Smooth muscle cell (in vitro differentiated cells): ENCODE measurements around the gene DNAJC30. TPM values are rescaled to one million over a fixed set of nuclear protein-coding genes. Genes with fewer than 3 reads are reported as not detected.

ENCODE experiments used
- DNase-seq: peaks from one replicate; lab custom pipeline; 2025; ENCODE audit not compliant: unreplicated experiment; lab: John Stamatoyannopoulos, UW
- H2AFZ ChIP-seq: fragments of 200-600 bp; sonication (generic); 2 replicates; pipeline ENCODE4 v1.6.0; 2016; ENCODE audit warnings: antibody characterized with exemption, low read depth, mild to moderate bottlenecking
- H3F3A ChIP-seq: fragments of 200-600 bp; sonication (generic); 2 replicates; pipeline ENCODE4 v1.6.0; 2017; ENCODE audit warnings: antibody characterized with exemption, low read depth
- H3K27ac ChIP-seq: fragments of 200-600 bp; sonication (generic); 2 replicates; pipeline ENCODE4 v1.5.1; 2016; ENCODE audit warnings: low read depth, mild to moderate bottlenecking
- H3K27me3 ChIP-seq: fragments of 200-600 bp; sonication (generic); 2 replicates; pipeline ENCODE4 v1.6.1; 2016; ENCODE audit warnings: low read depth, mild to moderate bottlenecking
- H3K36me3 ChIP-seq: fragments of 200-600 bp; sonication (generic); 2 replicates; pipeline ENCODE4 v1.5.1; 2016; ENCODE audit warnings: low read depth
- H3K4me1 ChIP-seq: fragments of 200-600 bp; sonication (generic); 2 replicates; pipeline ENCODE4 v1.5.1; 2016; ENCODE audit warnings: low read depth
- H3K4me2 ChIP-seq: fragments of 200-600 bp; sonication (generic); 2 replicates; pipeline ENCODE4 v1.6.0; 2016; ENCODE audit warnings: mild to moderate bottlenecking
- H3K4me3 ChIP-seq: fragments of 200-600 bp; sonication (generic); 2 replicates; pipeline ENCODE4 v1.5.1; 2016; ENCODE audit warnings: mild to moderate bottlenecking
- H3K79me2 ChIP-seq: fragments of 200-600 bp; sonication (generic); 2 replicates; pipeline ENCODE4 v1.6.0; 2016; ENCODE audit warnings: low read depth, mild to moderate bottlenecking
- H3K9ac ChIP-seq: fragments of 200-600 bp; sonication (generic); 2 replicates; pipeline ENCODE4 v1.6.0; 2016; ENCODE audit warnings: low read depth
- H3K9me3 ChIP-seq: fragments of 200-600 bp; sonication (generic); replicated peaks from 2 replicates; pipeline ENCODE4 v1.5.1; 2016; ENCODE audit warnings: low read depth
- H4K20me1 ChIP-seq: fragments of 200-600 bp; sonication (generic); 2 replicates; pipeline ENCODE4 v1.6.0; 2016; ENCODE audit warnings: low read depth
- WGBS: methylation state at CpG from one replicate; pipeline ENCODE4 v1.1.7; 2016; ENCODE audit warnings: low lambda C conversion rate; 5-methylcytosine and 5-hydroxymethylcytosine counted together
- microRNA counts: library from miRNA; unstranded; fragments of <30 nt; microRNA quantifications from one replicate; lab custom pipeline; 2016
- microRNA-seq: library from miRNA; unstranded; fragments of <30 nt; microRNA quantifications from one replicate; pipeline ENCODE4, GENCODE V29; 2016; ENCODE audit warnings: borderline number of aligned reads
- polyA plus RNA-seq: library from polyadenylated mRNA; unstranded; fragments of >200 nt; fragmentation: Nextera tagmentation; extraction: Ambion mirVana; gene quantifications from 2 replicates; pipeline ENCODE4 v1.2.1, GENCODE V29; 2016
- small RNA-seq: library from RNA; depleted of rRNA; stranded (forward); fragments of <200 nt; gene quantifications from one replicate; pipeline ENCODE3, GENCODE V24; 2014
- total RNA-seq: library from RNA; depleted of rRNA; stranded (reverse); fragments of >200 nt; gene quantifications from 2 replicates; pipeline ENCODE4 v1.2.3, GENCODE V29; 2014
- TF ChIP-seq, protein P1 (sequence below): fragments of 200-600 bp; sonication (generic); IDR thresholded peaks from 2 replicates; pipeline ENCODE4 v1.5.1; 2017; ENCODE audit warnings: borderline replicate concordance, mild to moderate bottlenecking, antibody characterized with exemption; ENCODE audit not compliant: insufficient read depth, poor library complexity, severe bottlenecking

Gene DNAJC30
- total and polyA plus RNA-seq, 2 experiments from 2014 or later: 1.2 to 4.6 TPM

- 97% methylated on average over 7 of the region's 7 CpGs for WGBS
These were observed 49.9 kb downstream of the DNAJC30 start for GRCh38 chr7:73633323-73633722.

GRCh38 chr7:73631558-73631957 is 51.7 kb downstream of the DNAJC30 start:
- Histone ChIP-seq H3K4me1 (no peaks in the 10 kb centered on the region), H3K27me3 (peaks cover 30% of the 10 kb centered on the region), H3K79me2 (no peaks in the 10 kb centered on the region), H3K9ac (no peak overlapping the region), H3K4me3 (no peak overlapping the region), H3F3A (no peaks in the 10 kb centered on the region), H4K20me1 (no peaks in the 10 kb centered on the region), H3K36me3 (no peaks in the 10 kb centered on the region), H3K27ac (no peak overlapping the region), H3K9me3 (no peaks in the 10 kb centered on the region), H3K4me2 (no peak overlapping the region), H2AFZ (no peak overlapping the region)
- no peak for DNase-seq
- WGBS: 30% methylated on average over 1 of the region's 1 CpG
- TF ChIP-seq, protein P1, sequence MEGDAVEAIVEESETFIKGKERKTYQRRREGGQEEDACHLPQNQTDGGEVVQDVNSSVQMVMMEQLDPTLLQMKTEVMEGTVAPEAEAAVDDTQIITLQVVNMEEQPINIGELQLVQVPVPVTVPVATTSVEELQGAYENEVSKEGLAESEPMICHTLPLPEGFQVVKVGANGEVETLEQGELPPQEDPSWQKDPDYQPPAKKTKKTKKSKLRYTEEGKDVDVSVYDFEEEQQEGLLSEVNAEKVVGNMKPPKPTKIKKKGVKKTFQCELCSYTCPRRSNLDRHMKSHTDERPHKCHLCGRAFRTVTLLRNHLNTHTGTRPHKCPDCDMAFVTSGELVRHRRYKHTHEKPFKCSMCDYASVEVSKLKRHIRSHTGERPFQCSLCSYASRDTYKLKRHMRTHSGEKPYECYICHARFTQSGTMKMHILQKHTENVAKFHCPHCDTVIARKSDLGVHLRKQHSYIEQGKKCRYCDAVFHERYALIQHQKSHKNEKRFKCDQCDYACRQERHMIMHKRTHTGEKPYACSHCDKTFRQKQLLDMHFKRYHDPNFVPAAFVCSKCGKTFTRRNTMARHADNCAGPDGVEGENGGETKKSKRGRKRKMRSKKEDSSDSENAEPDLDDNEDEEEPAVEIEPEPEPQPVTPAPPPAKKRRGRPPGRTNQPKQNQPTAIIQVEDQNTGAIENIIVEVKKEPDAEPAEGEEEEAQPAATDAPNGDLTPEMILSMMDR: no peak

More at GRCh38 chr7:73633323-73633722, 49.9 kb downstream of the DNAJC30 start:
- H2AFZ ChIP-seq: no peak overlapping the region
- H3K36me3 ChIP-seq: no peaks in the 10 kb centered on the region
- H3K27ac ChIP-seq: no peak overlapping the region
- no peak for DNase-seq
- TF ChIP-seq, protein P1: no peak
- H3K4me3 ChIP-seq: no peak overlapping the region
- H3F3A ChIP-seq: no peaks in the 10 kb centered on the region
- no peaks in the 10 kb centered on the region for H3K9me3 ChIP-seq
- no peaks in the 10 kb centered on the region for H4K20me1 ChIP-seq
- H3K79me2 ChIP-seq: no peaks in the 10 kb centered on the region
- H3K4me1 ChIP-seq: no peaks in the 10 kb centered on the region
- H3K27me3 ChIP-seq: peaks cover 12% of the 10 kb centered on the region
- H3K4me2 ChIP-seq: no peak overlapping the region
- no peak overlapping the region for H3K9ac ChIP-seq

MicroRNAs within 50 kb of the gene (microRNA counts, 767-probe panel; counts per million panel counts)
- 183 counts per million for microRNA hsa-miR-4284 (lab: Ali Mortazavi, UCI)

Small RNA genes within 50 kb of the gene (microRNA-seq; reads per million reads assigned to microRNA genes)
- gene MIR4284: not detected

Small RNA genes within 50 kb of the gene (small RNA-seq; reads per million reads assigned to genes)
- gene MIR4284 (not detected), gene RN7SL265P (not detected)

Other genes starting within 250 kb of the DNAJC30 start
- gene FZD9, start 249.7 kb downstream of the DNAJC30 start, total RNA-seq: 0.58 and 1.3 TPM in 2 replicates
- gene FZD9, start 249.7 kb downstream of the DNAJC30 start, polyA plus RNA-seq: 1.6 and 3.3 TPM in 2 replicates
- 43.9 and 48.8 TPM in 2 replicates for gene BAZ1B, start 161.2 kb downstream of the DNAJC30 start, total RNA-seq
- 20.1 and 23.9 TPM in 2 replicates for gene BAZ1B, start 161.2 kb downstream of the DNAJC30 start, polyA plus RNA-seq
- 16.0 and 31.9 TPM in 2 replicates for gene BCL7B, start 125.8 kb downstream of the DNAJC30 start, total RNA-seq
- gene BCL7B, start 125.8 kb downstream of the DNAJC30 start, polyA plus RNA-seq: 30.7 and 37.9 TPM in 2 replicates
- gene TBL2, start 104.9 kb downstream of the DNAJC30 start, total RNA-seq: 62.4 and 78.5 TPM in 2 replicates
- gene TBL2, start 104.9 kb downstream of the DNAJC30 start, polyA plus RNA-seq: 57.7 and 67.6 TPM in 2 replicates
- gene MLXIPL, start 58.9 kb downstream of the DNAJC30 start, total RNA-seq: not detected in 2 replicates
- gene MLXIPL, start 58.9 kb downstream of the DNAJC30 start, polyA plus RNA-seq: 0.32 TPM in 1 of 2 replicates, not detected in the other
- 2.8 and 7.1 TPM in 2 replicates for gene VPS37D, start 15.6 kb downstream of the DNAJC30 start, total RNA-seq
- gene VPS37D, start 15.6 kb downstream of the DNAJC30 start, polyA plus RNA-seq: 7.1 and 8.7 TPM in 2 replicates
- gene BUD23, start 144 bp upstream of the DNAJC30 start, total RNA-seq: 35.6 and 43.0 TPM in 2 replicates
- gene BUD23, start 144 bp upstream of the DNAJC30 start, polyA plus RNA-seq: 114 and 116 TPM in 2 replicates
- gene STX1A, start 36.2 kb upstream of the DNAJC30 start, total RNA-seq: 14.3 and 18.3 TPM in 2 replicates
- gene STX1A, start 36.2 kb upstream of the DNAJC30 start, polyA plus RNA-seq: 7.5 and 18.0 TPM in 2 replicates
- 3.4 and 16.5 TPM in 2 replicates for gene ABHD11, start 55.3 kb upstream of the DNAJC30 start, total RNA-seq
- gene ABHD11, start 55.3 kb upstream of the DNAJC30 start, polyA plus RNA-seq: 14.1 and 19.9 TPM in 2 replicates
- not detected in 2 replicates for gene CLDN3, start 86.8 kb upstream of the DNAJC30 start, total RNA-seq
- 0.16 and 1.8 TPM in 2 replicates for gene CLDN3, start 86.8 kb upstream of the DNAJC30 start, polyA plus RNA-seq
- gene CLDN4, start 147.5 kb upstream of the DNAJC30 start, total RNA-seq: 83.7 and 109 TPM in 2 replicates
- gene CLDN4, start 147.5 kb upstream of the DNAJC30 start, polyA plus RNA-seq: 63.5 and 429 TPM in 2 replicates
- gene METTL27, start 159.1 kb upstream of the DNAJC30 start, total RNA-seq: 0.22 and 0.54 TPM in 2 replicates
- 4.1 and 4.5 TPM in 2 replicates for gene METTL27, start 159.1 kb upstream of the DNAJC30 start, polyA plus RNA-seq
- gene TMEM270, start 177.7 kb upstream of the DNAJC30 start, total RNA-seq: not detected in 2 replicates
- not detected in 2 replicates for gene TMEM270, start 177.7 kb upstream of the DNAJC30 start, polyA plus RNA-seq